Skin of body (tissue), 2 donors: ENCODE results near the gene RPS6KA2. TPM values are rescaled to one million over a fixed set of nuclear protein-coding genes. Genes with fewer than 3 reads are reported as not detected.

Experiments
- DNase-seq: peaks from one replicate; lab custom pipeline; 2025; lab: John Stamatoyannopoulos, UW
- total RNA-seq: library from RNA; depleted of rRNA; stranded (reverse); fragments of >200 nt; gene quantifications from one replicate; pipeline ENCODE4 v1.2.3, GENCODE V29; 2014

Gene RPS6KA2
- total RNA-seq, 1 donor from 2014 or later, result 11.7 TPM

GRCh38 chr6:166456395-166457156 is 170.5 kb downstream of the RPS6KA2 start:
- DNase-seq, result no peak

GRCh38 chr6:166454692-166455515 is 172.1 kb downstream of the RPS6KA2 start:
- DNase-seq, result no peak

GRCh38 chr6:166453651-166454050 is 173.4 kb downstream of the RPS6KA2 start:
- no peak for DNase-seq

GRCh38 chr6:166450167-166450873 is 176.7 kb downstream of the RPS6KA2 start:
- DNase-seq, result no peak

GRCh38 chr6:166449641-166450040 is 177.4 kb downstream of the RPS6KA2 start:
- DNase-seq, result no peak

GRCh38 chr6:166449036-166449435 is 178.0 kb downstream of the RPS6KA2 start:
- no peak for DNase-seq

GRCh38 chr6:166448432-166448831 is 178.6 kb downstream of the RPS6KA2 start:
- DNase-seq, result no peak

GRCh38 chr6:166446567-166447065 is 180.4 kb downstream of the RPS6KA2 start:
- no peak for DNase-seq

- no peak for DNase-seq
Measured at GRCh38 chr6:166446146-166446545, 180.9 kb downstream of the RPS6KA2 start.

GRCh38 chr6:166444446-166444845 is 182.6 kb downstream of the RPS6KA2 start:
- no peak for DNase-seq

GRCh38 chr6:166443166-166443565 is 183.9 kb downstream of the RPS6KA2 start:
- no peak for DNase-seq

GRCh38 chr6:166442131-166442685 is 184.8 kb downstream of the RPS6KA2 start:
- no peak for DNase-seq

GRCh38 chr6:166441325-166442078 is 185.5 kb downstream of the RPS6KA2 start:
- no peak for DNase-seq

GRCh38 chr6:166440729-166441128 is 186.3 kb downstream of the RPS6KA2 start:
- DNase-seq, result no peak

GRCh38 chr6:166440106-166440505 is 186.9 kb downstream of the RPS6KA2 start:
- DNase-seq, result no peak

- DNase-seq, result no peak
Measured at GRCh38 chr6:166439366-166440091, 187.5 kb downstream of the RPS6KA2 start.

- DNase-seq, result no peak
Measured at GRCh38 chr6:166438211-166438861, 188.7 kb downstream of the RPS6KA2 start.

- DNase-seq, result no peak
Measured at GRCh38 chr6:166437661-166438060, 189.4 kb downstream of the RPS6KA2 start.
